Measurements from ENCODE around the gene DNAJC4.
A peak's percentile ranks its signal among the peaks of the same experiment; 100 is the strongest.

Gene DNAJC4

DNA sequence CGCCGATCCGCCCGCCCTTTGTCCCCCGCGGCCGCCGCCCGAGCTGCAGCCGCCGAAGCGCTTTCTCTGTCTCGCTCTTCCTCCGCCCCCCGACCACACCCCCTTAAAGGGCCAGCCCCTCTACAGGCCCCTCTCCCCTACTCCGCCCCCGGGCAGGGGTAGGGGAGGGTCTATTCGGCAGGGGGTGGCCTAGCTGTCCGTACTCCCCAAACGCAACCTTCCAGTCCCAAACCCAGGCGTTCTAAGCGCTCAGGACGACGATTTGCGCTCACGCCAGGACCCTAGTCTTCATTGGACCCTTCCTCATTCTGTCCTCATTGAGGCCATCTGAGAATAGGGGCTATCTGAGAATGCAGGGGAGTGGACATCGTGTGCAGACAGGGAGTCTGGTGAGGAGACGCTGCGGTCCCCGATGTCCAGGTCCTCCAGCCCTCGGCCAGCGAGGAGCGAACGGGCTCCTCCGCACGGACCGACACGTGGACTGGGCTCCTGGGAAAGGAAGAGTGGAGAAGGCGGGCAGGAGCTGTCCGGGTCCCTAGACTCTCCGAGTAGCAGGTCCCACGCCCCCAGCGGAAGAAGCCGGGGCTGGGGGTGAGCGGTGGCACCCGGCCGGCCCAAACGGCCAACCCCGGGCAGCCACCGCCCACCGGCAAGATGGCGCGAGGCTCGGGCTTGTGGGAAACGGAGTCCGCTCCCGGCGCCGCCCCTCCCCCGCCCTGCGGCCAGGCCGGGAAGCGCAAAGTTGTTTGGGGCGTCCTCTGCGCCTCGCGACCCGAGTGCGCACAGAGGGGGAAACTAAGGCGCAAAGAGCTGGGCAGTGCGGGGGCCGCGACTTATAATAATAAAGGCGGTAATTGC, 16.8 kb downstream of the DNAJC4 start, which contains the start of gene PPP1R14B:
Gene PPP1R14B (minus strand): TSS at position 73 of the 858 bp plus-strand sequence. CDS start 270 bp downstream, outside the sequence.
- DNase-seq: peak; percentile 64

DNA sequence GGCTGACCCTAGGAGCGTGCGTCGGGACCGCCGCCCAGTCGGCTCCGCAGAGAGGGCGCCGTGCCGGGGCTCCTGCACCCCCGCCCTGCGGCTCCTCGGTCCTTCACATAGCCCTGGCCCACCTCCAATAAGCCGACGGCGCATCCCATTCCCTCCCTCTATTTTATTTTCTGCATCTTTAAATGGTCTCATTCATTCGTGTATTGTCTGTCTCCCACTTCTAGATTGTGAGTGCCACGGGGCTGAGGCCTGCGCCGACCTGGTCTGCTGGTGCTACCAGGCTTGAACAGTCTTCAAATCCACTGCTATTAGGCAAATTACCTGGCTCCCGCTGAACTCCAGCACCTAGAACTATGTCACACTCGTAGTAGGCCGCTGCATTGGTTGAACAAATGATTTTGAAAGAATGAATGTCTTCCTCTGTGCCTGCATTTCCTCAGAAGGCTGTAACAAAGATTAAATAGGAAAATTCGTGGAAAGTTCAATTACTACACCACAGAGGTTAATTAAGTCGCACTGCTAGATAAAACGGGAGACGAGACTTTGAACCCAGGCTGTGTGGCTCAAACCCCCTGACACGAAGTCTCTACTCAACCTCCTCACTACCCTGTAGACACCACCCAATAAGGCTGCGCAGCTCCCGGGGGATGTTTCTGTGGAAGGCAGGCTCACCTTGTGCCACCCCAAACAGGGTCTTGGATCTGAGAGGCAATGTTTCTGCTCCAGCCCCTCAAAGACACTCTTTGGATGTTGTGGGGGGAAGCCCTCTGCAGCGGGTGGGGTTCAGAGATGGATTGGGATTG, 17.6 kb downstream of the DNAJC4 start:
- no peak for DNase-seq

- DNase-seq: no peak
Measured at GRCh38 chr11:64248578-64248977, 18.2 kb downstream of the DNAJC4 start.

- DNase-seq: no peak
Measured at GRCh38 chr11:64249038-64249437, 18.7 kb downstream of the DNAJC4 start.

GRCh38 chr11:64249563-64250414, 19.4 kb downstream of the DNAJC4 start:
- no peak for DNase-seq

GRCh38 chr11:64250415-64251015, 20.2 kb downstream of the DNAJC4 start:
- DNase-seq: no peak

DNA sequence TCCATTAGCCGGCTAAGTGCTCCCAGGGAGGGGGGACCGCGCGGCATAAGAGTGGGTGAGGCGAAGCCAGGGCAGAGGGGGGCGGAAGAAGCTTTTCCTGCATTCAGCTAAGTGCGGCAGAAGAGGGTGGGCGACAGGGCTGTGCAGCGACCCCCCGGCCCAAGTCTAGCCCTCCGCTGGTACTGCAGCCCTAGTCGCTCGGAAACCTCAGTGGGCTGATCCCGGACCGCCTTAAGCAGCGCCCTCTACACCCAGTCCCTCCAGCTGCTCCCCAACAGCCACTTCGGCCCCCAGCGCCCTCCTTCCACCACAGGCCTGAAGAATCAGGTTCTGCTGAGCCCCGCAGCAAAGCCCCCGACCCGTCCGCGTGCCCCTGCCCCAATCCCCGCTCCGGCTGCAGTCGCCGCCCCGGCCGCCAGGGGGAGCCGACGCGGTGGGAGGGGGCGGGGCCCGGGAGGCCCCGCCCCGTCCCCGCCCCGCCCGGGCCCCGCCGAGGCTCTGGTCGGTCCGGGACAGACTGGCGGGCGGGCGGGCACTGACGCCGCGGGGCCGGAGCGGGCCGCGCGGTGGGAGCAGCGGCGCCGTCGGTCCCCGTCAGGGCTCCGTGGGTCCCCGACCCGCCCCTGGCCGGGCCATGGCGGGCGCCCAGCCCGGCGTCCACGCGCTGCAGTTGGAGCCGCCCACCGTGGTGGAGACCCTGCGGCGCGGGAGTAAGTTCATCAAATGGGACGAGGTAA, 20.8 kb downstream of the DNAJC4 start, which contains the start of gene PLCB3:
Gene PLCB3 (plus strand): TSS at position 515 of the 737 bp plus-strand sequence. CDS start 120 bp downstream, at position 635.
- DNase-seq: no peak

- DNase-seq: no peak
Measured at GRCh38 chr11:64251753-64252002, 21.3 kb downstream of the DNAJC4 start.

DNA sequence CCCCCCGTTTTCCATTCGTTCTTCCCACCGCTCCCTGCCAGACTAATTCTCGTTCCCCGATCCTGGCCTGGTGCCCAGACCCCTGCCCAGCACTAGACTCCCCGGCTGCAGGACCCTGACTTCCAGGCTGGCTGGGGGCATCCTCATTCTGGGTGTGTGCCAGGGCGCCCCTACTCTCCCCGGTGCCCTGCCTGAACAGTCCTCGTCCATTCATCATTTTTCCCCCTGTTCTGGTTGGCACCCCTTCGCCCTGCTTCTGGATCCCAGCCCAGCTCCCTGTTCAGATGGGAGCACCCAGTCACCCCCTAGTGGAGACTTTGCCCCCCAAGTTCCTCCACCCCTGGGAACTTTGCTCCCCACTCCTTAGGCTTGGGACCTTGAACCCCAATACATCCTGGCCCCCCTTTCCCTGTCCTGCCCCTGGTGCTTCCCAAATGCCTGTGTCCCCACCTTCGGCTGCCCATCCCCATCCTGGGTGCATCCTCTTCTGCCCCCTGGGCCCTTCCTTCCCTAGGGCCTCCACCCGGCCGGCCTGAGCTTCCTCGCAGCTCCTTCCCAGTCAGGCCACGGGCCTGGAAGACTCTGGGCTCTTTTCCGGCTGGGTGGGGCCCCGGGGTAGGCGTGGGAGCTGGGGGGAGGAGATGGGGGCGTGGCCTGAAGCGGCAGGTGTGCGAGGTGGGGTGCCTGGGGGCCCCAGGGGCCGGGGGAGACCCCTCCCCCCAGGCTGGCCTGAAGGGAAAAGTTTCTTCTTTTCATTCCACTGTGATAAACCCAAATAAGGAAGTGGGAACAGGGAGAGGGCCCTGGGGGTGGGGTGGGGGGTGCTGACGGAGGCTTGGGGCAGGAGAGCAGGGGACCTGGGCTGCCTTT, 21.9 kb downstream of the DNAJC4 start:
- no peak for DNase-seq

DNA sequence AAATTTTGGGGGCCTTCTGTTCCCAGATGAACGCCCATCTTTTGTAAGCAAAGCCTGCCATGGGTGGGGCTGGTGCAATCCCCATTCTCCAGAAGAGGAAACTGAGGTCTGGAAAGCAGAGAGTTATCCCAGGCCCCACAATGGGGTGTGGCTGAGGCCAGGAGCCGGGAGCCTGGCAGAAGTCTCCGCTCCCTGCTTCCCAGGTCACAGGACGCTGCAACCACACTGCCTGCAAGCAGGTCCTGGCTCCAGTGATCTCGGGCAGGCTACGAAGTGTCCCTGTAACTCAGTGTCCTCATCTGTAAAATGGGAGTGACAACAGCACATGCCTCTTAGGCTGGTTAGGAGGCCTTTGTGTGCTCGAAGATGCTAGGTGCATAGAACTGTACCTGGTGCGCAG, 22.7 kb downstream of the DNAJC4 start:
- no peak for DNase-seq

DNA sequence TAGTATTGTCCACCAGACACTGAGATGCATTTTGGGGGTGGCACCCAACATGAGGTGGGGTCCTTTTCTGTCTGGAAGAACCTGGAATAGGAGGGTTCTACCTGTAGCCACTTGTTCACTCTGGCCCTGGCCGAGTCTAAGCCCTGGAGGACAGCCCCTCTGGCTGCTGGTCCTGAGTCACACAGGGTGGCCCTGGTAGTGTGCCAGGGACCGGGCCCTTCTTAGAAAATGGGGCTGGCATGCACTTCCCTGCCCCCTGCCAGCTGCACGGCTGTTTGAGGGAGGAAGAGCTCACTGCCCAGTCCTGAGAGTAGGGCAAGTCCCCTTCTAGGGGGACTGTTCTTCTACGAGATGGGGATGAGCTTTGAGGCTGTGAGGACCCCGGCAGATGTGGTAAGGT, 23.1 kb downstream of the DNAJC4 start:
- DNase-seq: no peak

DNA sequence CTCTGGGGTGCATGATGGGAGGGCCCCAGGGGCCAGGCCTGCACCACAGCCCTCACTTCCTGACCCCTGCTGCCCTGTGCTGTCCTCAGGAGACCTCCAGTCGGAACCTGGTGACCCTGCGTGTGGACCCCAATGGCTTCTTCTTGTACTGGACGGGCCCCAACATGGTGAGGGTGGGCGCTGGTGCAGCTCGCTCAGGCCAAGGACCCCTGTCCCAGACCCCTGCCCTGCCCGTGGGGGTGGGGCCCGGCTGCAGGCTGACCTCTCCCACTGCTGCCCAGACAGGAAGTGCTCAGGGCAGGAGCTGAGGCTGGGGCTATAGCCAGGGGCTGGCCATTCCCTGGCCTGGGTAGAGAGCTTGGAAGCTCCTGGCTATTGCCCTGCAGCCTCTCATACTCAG, 24.0 kb downstream of the DNAJC4 start:
- no peak for DNase-seq

DNA sequence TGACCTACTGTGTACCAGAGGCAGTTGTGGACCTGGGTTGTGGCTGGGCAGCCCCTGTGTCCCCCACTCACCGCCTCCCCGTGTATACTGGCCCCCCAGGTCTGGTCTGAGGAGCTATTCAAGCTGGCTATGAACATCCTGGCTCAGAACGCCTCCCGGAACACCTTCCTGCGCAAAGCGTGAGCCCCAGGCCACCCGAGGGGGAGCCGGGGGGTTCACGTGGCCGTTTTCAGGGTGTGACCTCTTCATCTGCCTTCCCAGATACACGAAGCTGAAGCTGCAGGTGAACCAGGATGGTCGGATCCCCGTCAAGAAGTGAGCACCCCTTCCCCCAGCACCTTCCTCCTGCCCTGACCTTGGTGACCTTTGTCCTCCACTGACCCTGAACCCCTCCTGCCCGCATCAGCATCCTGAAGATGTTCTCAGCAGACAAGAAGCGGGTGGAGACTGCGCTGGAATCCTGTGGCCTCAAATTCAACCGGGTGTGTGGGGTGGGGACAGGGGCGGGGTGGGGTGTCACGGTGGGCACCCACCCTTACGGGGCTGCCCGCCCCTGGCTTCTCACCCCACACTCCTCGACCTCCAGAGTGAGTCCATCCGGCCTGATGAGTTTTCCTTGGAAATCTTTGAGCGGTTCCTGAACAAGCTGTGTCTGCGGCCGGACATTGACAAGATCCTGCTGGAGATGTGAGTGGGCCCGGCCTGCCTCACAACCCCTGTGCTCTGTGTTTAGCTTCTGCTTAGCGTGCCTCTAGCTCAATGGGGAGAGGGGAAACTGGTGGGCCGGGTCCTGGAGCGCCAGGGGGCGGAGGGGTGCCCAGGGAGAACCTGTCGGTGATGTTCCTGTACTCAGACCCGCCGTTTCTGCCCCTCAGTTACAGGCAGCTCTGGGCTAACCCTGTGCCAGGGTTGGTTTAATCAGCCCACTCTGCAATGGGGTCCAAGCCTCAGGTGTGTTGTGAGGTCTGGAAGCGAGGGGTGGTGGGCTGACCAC, 25.1 kb downstream of the DNAJC4 start:
- DNase-seq: no peak

DNA sequence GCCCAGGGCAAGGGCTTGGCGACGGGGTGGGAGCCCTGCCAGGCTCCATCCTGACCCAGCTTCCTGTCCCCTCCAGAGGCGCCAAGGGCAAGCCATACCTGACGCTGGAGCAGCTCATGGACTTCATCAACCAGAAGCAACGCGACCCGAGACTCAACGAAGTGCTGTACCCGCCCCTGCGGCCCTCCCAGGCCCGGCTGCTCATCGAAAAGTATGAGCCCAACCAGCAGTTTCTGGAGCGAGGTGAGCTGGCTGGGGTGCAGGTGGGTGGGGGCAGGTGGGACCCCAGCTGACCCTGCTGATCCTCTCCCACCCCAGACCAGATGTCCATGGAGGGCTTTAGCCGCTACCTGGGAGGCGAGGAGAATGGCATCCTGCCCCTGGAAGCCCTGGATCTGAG, 26.0 kb downstream of the DNAJC4 start:
- no peak for DNase-seq

DNA sequence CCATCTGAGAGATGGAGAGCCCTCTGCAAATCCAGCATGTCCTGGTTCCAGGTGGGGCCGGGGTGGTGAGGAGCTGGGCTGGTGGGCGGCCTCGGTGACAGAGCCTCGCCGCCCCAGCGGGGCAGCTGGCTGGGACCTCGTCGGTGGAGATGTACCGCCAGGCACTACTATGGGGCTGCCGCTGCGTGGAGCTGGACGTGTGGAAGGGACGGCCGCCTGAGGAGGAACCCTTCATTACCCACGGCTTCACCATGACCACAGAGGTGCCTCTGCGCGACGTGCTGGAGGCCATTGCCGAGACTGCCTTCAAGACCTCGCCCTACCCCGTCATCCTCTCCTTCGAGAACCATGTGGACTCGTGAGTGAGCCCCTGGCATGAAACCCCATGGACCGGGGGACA, 28.0 kb downstream of the DNAJC4 start:
- DNase-seq: no peak

DNA sequence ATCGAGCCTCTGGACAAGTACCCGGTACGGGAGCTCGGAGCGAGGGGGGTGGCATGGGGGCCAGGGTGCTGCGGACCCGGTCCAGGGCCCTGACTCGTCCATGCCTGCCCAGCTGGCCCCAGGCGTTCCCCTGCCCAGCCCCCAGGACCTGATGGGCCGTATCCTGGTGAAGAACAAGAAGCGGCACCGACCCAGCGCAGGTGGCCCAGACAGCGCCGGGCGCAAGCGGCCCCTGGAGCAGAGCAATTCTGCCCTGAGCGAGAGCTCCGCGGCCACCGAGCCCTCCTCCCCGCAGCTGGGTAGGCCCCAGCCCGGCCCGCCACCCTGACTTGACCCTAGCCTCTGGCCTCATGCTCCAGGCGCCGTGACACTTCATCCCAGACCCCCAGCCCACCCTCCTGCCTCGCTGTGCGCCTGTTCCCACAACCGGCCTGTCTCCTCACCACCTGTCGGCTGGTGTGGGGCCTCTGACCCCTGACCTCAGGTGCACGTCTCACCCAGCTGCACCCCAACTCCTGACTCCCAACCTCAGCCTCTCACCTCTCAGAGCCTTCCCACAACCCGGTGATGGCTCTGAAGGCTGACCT, 28.7 kb downstream of the DNAJC4 start:
- no peak for DNase-seq

GRCh38 chr11:64259533-64260067, 29.3 kb downstream of the DNAJC4 start:
- no peak for DNase-seq

DNA sequence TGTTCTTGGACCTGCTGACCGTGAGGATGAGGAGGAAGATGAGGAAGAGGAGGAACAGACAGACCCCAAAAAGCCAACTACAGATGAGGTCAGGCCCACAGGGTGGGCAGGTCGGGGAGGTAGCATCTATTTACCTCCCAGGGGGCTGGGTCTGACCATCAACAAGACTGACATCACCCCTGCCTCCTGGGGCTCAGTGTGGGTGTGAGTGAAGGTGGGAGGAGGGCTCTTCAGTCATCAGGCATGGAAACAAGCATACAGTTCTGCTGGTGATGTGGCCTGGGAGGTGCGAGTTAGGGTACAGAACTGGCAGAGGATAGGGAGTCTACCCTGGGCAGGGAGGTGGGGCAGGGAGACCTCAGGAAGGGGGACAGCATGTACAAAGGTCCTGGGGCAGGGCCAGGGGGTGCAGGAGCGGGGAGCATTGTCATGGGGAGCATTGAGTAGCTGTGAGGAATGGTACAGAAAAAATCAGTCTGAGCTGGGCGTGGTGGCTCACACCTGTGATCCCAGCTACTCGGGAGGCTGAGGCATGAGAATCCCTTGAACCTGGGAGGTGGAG, 29.9 kb downstream of the DNAJC4 start:
- no peak for DNase-seq
